MM.1S (cell line): ENCODE results near the gene CTRB1.

ENCODE experiments used
- CTCF ChIP-seq: fragments of 300-600 bp; sonication (generic); IDR thresholded peaks from 2 replicates; pipeline ENCODE4 v1.5.1; 2016; ENCODE audit warnings: antibody characterized with exemption, low read length, mixed read lengths
- EZH2 ChIP-seq: fragments of 300-600 bp; sonication (generic); optimal IDR thresholded peaks from 2 replicates; pipeline ENCODE3; 2017; ENCODE audit warnings: low read depth, mild to moderate bottlenecking, antibody characterized with exemption, low read length, mixed read lengths

DNA sequence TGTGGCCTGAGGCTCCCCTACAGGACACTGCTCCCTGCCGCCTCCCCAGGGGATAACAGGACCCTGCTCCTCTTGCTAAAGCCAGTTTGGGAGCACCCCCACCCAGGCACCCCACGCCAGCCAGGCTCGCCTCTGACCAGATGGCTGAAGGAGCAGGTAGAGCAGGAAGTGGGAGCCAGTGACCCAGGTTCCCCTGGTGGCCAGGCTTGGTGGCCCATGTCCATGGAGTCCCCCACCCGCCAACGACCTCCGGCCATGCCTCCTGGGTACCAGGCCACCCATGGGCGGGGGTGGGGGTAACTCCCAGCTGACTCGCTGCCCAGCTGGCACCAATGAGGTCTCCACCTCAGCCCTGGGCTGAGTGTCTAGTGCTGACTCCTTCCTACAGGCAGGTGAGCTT, 22.6 kb downstream of the CTRB1 start:
- TF ChIP-seq EZH2 (no peak), CTCF (no peak)
